ENCODE data around the gene HELLS.
"Not testable (repeated sequence)": the region's sequence is repeated elsewhere in the genome, so short reads cannot be mapped to it uniquely, and the experiment has no call there.

The HELLS gene

GRCh38 chr10:94545391-94546048, at the start of gene HELLS:
Gene HELLS (plus strand): TSS chr10:94545788. CDS start chr10:94545922, 134 bp downstream.
- DNase-seq (ENCODE audit: low read depth, low spot score), result peak; percentile 62

GRCh38 chr10:94496010-94496409, 49.6 kb upstream of the HELLS start:
- DNase-seq (ENCODE audit: low read depth, low spot score), result peak; percentile 24

GRCh38 chr10:94496646-94497045, 48.9 kb upstream of the HELLS start:
- DNase-seq (ENCODE audit: low read depth, low spot score), result no peak

GRCh38 chr10:94500063-94500462, 45.5 kb upstream of the HELLS start:
- DNase-seq (ENCODE audit: low read depth, low spot score), result no peak

- DNase-seq (ENCODE audit: low read depth, low spot score), result no peak
Measured at GRCh38 chr10:94521276-94522250, 24.0 kb upstream of the HELLS start.

- no peak for DNase-seq (ENCODE audit: low read depth, low spot score)
Measured at GRCh38 chr10:94524146-94524545, 21.4 kb upstream of the HELLS start.

- DNase-seq (ENCODE audit: low read depth, low spot score), result no peak
Measured at GRCh38 chr10:94524711-94525110, 20.9 kb upstream of the HELLS start.

- DNase-seq (ENCODE audit: low read depth, low spot score), result not testable (repeated sequence)
Measured at GRCh38 chr10:94531550-94531949, 14.0 kb upstream of the HELLS start.

GRCh38 chr10:94533027-94533426, 12.6 kb upstream of the HELLS start:
- DNase-seq (ENCODE audit: low read depth, low spot score), result no peak

GRCh38 chr10:94542282-94542681, 3.3 kb upstream of the HELLS start:
- DNase-seq (ENCODE audit: low read depth, low spot score), result not testable (repeated sequence)

- DNase-seq (ENCODE audit: low read depth, low spot score), result no peak
Measured at GRCh38 chr10:94546049-94546900, 687 bp downstream of the HELLS start.

- DNase-seq (ENCODE audit: low read depth, low spot score), result no peak
Measured at GRCh38 chr10:94546901-94547185, 1.3 kb downstream of the HELLS start.

- DNase-seq (ENCODE audit: low read depth, low spot score), result no peak
Measured at GRCh38 chr10:94549221-94549620, 3.6 kb downstream of the HELLS start.

- not testable (repeated sequence) for DNase-seq (ENCODE audit: low read depth, low spot score)
Measured at GRCh38 chr10:94567714-94568307, 22.2 kb downstream of the HELLS start.

GRCh38 chr10:94571081-94571480, 25.5 kb downstream of the HELLS start:
- no peak for DNase-seq (ENCODE audit: low read depth, low spot score)

GRCh38 chr10:94571528-94571927, 25.9 kb downstream of the HELLS start:
- DNase-seq (ENCODE audit: low read depth, low spot score), result no peak

GRCh38 chr10:94578790-94579189, 33.2 kb downstream of the HELLS start:
- no peak for DNase-seq (ENCODE audit: low read depth, low spot score)

GRCh38 chr10:94583124-94583523, 37.5 kb downstream of the HELLS start:
- DNase-seq (ENCODE audit: low read depth, low spot score), result no peak

GRCh38 chr10:94591461-94592205, 46.0 kb downstream of the HELLS start:
- no peak for DNase-seq (ENCODE audit: low read depth, low spot score)

GRCh38 chr10:94602729-94603515, 57.3 kb downstream of the HELLS start:
- no peak for DNase-seq (ENCODE audit: low read depth, low spot score)
